ENCODE measurements around the gene CFAP69.

The CFAP69 gene

DNA sequence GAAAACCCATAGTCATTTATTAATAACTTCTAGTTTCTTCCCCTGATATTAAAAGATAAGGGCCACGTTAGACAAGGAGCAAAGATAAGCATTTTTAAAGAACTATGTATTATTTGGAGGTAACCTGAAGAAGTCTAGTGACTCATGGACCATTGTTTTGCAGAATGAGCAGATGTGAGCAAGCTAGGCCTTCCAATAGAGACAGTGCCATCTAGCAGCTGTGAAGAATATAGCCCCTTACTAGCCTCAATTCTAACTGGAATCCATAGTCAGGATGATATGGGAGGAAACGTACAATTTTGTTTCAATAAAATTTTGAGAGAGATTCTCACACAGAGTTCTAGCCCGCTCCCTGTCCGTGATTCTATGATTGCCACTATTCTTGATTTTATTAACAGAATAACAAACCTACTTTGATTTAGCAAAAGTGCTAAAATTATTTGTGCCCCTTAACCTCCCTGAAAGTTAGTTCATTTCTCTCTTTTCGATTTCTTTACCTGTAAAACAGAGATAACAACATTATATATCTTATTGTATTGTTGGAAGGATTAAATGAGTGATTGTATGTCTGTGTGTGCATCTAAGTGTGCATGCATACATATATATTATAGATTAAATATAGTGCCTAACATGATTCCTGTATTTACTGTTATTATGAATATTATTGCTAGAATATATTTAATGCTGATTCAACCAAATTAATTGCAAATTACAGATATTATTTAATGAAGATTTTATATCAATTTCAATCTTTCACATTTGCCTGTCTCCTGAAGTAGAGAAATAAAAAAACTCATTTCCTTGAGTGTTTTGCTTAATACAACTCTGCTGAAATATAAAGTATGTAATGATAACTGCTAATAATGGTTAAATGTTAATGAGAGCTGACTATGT lies 53.4 kb downstream of the CFAP69 start:
- Histone ChIP-seq H3K27me3 (ENCODE audit: control insufficient read depth in 1 of 2, insufficient read depth in 2 of 2, low read length in 2 of 2) (no peaks in the 10 kb centered on the region), H3K9ac (ENCODE audit: low read depth in 1 of 2, low read length in 2 of 2) (no peak overlapping the region), H3K27ac (ENCODE audit: low read depth, low read length) (no peak overlapping the region), H3K4me1 (ENCODE audit: control insufficient read depth in 1 of 2, insufficient read depth in 2 of 2, low read length in 2 of 2) (no peaks in the 10 kb centered on the region), H3K36me3 (ENCODE audit: control insufficient read depth in 1 of 2, insufficient read depth in 2 of 2, low read length in 2 of 2) (no peaks in the 10 kb centered on the region), H3K4me3 (ENCODE audit: low read depth in 1 of 2, low read length in 2 of 2) (no peak overlapping the region), H3K9me3 (ENCODE audit: control insufficient read depth in 1 of 2, low read length in 2 of 2) (no peaks in the 10 kb centered on the region)

DNA sequence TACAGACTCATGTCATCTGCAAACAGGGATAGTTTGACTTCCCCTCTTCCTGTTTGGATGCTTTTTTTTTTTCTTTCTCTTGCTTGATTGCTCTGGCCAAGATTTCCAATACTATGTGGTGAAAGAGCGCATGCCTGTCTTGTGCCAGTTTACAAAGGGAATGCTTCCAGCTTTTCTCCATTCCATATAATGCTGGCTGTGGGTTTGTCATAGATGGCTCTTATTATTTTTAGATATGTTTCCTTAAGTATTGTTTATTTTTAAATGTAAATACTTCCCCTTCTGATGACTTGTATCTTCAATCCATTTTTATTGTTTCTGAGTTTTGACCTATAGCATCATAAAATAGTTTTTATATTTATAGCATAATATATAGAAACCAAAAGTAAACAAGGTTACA lies 58.3 kb downstream of the CFAP69 start:
- Histone ChIP-seq H3K4me3 (ENCODE audit: low read depth in 1 of 2, low read length in 2 of 2) (no peak overlapping the region), H3K9ac (ENCODE audit: low read depth in 1 of 2, low read length in 2 of 2) (no peak overlapping the region), H3K9me3 (ENCODE audit: control insufficient read depth in 1 of 2, low read length in 2 of 2) (no peaks in the 10 kb centered on the region), H3K4me1 (ENCODE audit: control insufficient read depth in 1 of 2, insufficient read depth in 2 of 2, low read length in 2 of 2) (no peaks in the 10 kb centered on the region), H3K27me3 (ENCODE audit: control insufficient read depth in 1 of 2, insufficient read depth in 2 of 2, low read length in 2 of 2) (no peaks in the 10 kb centered on the region), H3K27ac (ENCODE audit: low read depth, low read length) (no peak overlapping the region), H3K36me3 (ENCODE audit: control insufficient read depth in 1 of 2, insufficient read depth in 2 of 2, low read length in 2 of 2) (no peaks in the 10 kb centered on the region)

DNA sequence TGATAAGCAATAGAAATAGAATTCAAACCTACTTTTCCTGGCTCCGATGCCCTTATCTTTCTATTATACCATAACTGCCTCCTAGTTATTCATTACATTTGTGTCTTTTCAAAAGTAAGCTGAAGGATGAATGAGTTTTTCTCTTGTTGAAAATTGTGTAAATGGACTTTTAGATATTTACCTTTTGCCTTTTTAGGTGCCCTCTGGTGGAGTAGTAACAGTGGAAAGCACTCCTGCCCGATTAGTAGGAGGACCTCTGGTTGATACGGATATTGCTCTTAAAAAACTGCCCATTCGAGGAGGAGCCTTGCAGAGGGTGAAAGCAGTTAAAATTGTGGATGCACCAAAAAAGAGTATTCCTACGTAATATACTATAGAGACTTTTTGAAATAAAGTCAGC lies 64.9 kb downstream of the CFAP69 start:
- no peak overlapping the region for H3K9ac ChIP-seq (ENCODE audit: low read depth in 1 of 2, low read length in 2 of 2)
- no peaks in the 10 kb centered on the region for H3K36me3 ChIP-seq (ENCODE audit: control insufficient read depth in 1 of 2, insufficient read depth in 2 of 2, low read length in 2 of 2)
- H3K4me3 ChIP-seq (ENCODE audit: low read depth in 1 of 2, low read length in 2 of 2) = no peak overlapping the region
- no peaks in the 10 kb centered on the region for H3K27me3 ChIP-seq (ENCODE audit: control insufficient read depth in 1 of 2, insufficient read depth in 2 of 2, low read length in 2 of 2)
- H3K9me3 ChIP-seq (ENCODE audit: control insufficient read depth in 1 of 2, low read length in 2 of 2) = no peaks in the 10 kb centered on the region
- no peaks in the 10 kb centered on the region for H3K4me1 ChIP-seq (ENCODE audit: control insufficient read depth in 1 of 2, insufficient read depth in 2 of 2, low read length in 2 of 2)
- no peak overlapping the region for H3K27ac ChIP-seq (ENCODE audit: low read depth, low read length)

- Histone ChIP-seq H3K36me3 (ENCODE audit: control insufficient read depth in 1 of 2, insufficient read depth in 2 of 2, low read length in 2 of 2) (no peaks in the 10 kb centered on the region), H3K4me1 (ENCODE audit: control insufficient read depth in 1 of 2, insufficient read depth in 2 of 2, low read length in 2 of 2) (no peaks in the 10 kb centered on the region)
Observed at GRCh38 chr7:90311175-90311574, 66.2 kb downstream of the CFAP69 start.

GRCh38 chr7:90312745-90313144 lies 67.8 kb downstream of the CFAP69 start:
- no peaks in the 10 kb centered on the region for H3K9me3 ChIP-seq (ENCODE audit: control insufficient read depth in 1 of 2, low read length in 2 of 2)
- no peaks in the 10 kb centered on the region for H3K36me3 ChIP-seq (ENCODE audit: control insufficient read depth in 1 of 2, insufficient read depth in 2 of 2, low read length in 2 of 2)
- no peak overlapping the region for H3K4me3 ChIP-seq (ENCODE audit: low read depth in 1 of 2, low read length in 2 of 2)
- no peaks in the 10 kb centered on the region for H3K4me1 ChIP-seq (ENCODE audit: control insufficient read depth in 1 of 2, insufficient read depth in 2 of 2, low read length in 2 of 2)
- H3K27ac ChIP-seq (ENCODE audit: low read depth, low read length) = no peak overlapping the region
- H3K27me3 ChIP-seq (ENCODE audit: control insufficient read depth in 1 of 2, insufficient read depth in 2 of 2, low read length in 2 of 2) = peaks cover 0 to 3% of the 10 kb centered on the region in 2 donors
- no peak overlapping the region for H3K9ac ChIP-seq (ENCODE audit: low read depth in 1 of 2, low read length in 2 of 2)

More at GRCh38 chr7:90311175-90311574, 66.2 kb downstream of the CFAP69 start:
- no peak overlapping the region for H3K27ac ChIP-seq (ENCODE audit: low read depth, low read length)
- H3K9me3 ChIP-seq (ENCODE audit: control insufficient read depth in 1 of 2, low read length in 2 of 2) = no peaks in the 10 kb centered on the region
- H3K27me3 ChIP-seq (ENCODE audit: control insufficient read depth in 1 of 2, insufficient read depth in 2 of 2, low read length in 2 of 2) = no peaks in the 10 kb centered on the region
- no peak overlapping the region for H3K9ac ChIP-seq (ENCODE audit: low read depth in 1 of 2, low read length in 2 of 2)
- H3K4me3 ChIP-seq (ENCODE audit: low read depth in 1 of 2, low read length in 2 of 2) = no peak overlapping the region

DNA sequence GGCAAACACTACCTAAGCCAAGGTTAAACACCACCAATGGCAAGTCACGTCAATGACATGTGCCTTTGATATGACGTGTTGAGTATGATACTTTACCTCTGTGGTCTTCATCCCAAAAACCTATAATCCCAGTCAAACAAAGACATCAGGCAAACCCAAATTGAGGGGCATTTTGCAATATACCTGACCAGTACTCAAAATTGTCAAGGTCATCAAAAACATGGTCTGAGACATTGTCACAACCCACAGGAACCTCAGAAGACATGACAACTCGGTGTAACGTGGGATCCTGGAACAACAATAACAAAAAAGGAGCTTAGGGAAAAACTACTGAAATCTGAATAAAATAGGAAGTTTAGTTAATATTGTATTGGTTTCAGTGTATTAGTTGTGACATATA lies 68.9 kb downstream of the CFAP69 start:
- Histone ChIP-seq H3K36me3 (ENCODE audit: control insufficient read depth in 1 of 2, insufficient read depth in 2 of 2, low read length in 2 of 2) (no peaks in the 10 kb centered on the region), H3K9me3 (ENCODE audit: control insufficient read depth in 1 of 2, low read length in 2 of 2) (no peaks in the 10 kb centered on the region), H3K27me3 (ENCODE audit: control insufficient read depth in 1 of 2, insufficient read depth in 2 of 2, low read length in 2 of 2) (peaks cover 0 to 6% of the 10 kb centered on the region in 2 donors), H3K4me3 (ENCODE audit: low read depth in 1 of 2, low read length in 2 of 2) (no peak overlapping the region), H3K9ac (ENCODE audit: low read depth in 1 of 2, low read length in 2 of 2) (no peak overlapping the region), H3K4me1 (ENCODE audit: control insufficient read depth in 1 of 2, insufficient read depth in 2 of 2, low read length in 2 of 2) (no peaks in the 10 kb centered on the region), H3K27ac (ENCODE audit: low read depth, low read length) (no peak overlapping the region)

DNA sequence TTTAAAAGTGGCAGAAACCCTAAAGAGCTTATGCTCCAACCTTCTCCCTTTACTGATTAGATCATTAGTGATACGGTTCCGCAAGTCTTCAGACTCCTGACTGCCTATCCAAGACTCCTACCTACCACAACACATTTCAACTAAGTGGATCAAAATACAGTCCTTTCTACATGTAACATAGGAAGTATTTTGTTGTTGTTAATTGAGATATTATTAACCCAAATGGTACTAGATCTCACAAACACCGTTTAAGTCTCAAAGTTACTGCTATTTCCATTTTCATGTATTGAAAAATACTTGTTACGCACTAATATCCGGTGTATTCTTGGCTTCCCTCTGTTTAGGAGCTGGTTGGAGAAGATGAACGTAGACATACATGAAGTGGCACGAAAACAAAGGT lies 75.0 kb downstream of the CFAP69 start:
- Histone ChIP-seq H3K4me1 (ENCODE audit: control insufficient read depth in 1 of 2, insufficient read depth in 2 of 2, low read length in 2 of 2) (no peaks in the 10 kb centered on the region), H3K9me3 (ENCODE audit: control insufficient read depth in 1 of 2, low read length in 2 of 2) (no peaks in the 10 kb centered on the region), H3K9ac (ENCODE audit: low read depth in 1 of 2, low read length in 2 of 2) (no peak overlapping the region), H3K4me3 (ENCODE audit: low read depth in 1 of 2, low read length in 2 of 2) (no peak overlapping the region), H3K27me3 (ENCODE audit: control insufficient read depth in 1 of 2, insufficient read depth in 2 of 2, low read length in 2 of 2) (peaks cover 29 to 33% of the 10 kb centered on the region in 2 donors), H3K27ac (ENCODE audit: low read depth, low read length) (no peak overlapping the region), H3K36me3 (ENCODE audit: control insufficient read depth in 1 of 2, insufficient read depth in 2 of 2, low read length in 2 of 2) (no peaks in the 10 kb centered on the region)

GRCh38 chr7:90320418-90320800 lies 75.4 kb downstream of the CFAP69 start:
- Histone ChIP-seq H3K27ac (ENCODE audit: low read depth, low read length) (no peak overlapping the region), H3K9ac (ENCODE audit: low read depth in 1 of 2, low read length in 2 of 2) (no peak overlapping the region), H3K27me3 (ENCODE audit: control insufficient read depth in 1 of 2, insufficient read depth in 2 of 2, low read length in 2 of 2) (peaks cover 29 to 33% of the 10 kb centered on the region in 2 donors), H3K36me3 (ENCODE audit: control insufficient read depth in 1 of 2, insufficient read depth in 2 of 2, low read length in 2 of 2) (no peaks in the 10 kb centered on the region), H3K4me1 (ENCODE audit: control insufficient read depth in 1 of 2, insufficient read depth in 2 of 2, low read length in 2 of 2) (no peaks in the 10 kb centered on the region), H3K9me3 (ENCODE audit: control insufficient read depth in 1 of 2, low read length in 2 of 2) (no peaks in the 10 kb centered on the region), H3K4me3 (ENCODE audit: low read depth in 1 of 2, low read length in 2 of 2) (peak overlapping the region in 1 of 2 donors; percentile 53)

GRCh38 chr7:90320801-90321494 lies 76.0 kb downstream of the CFAP69 start, which contains the start of gene FAM237B:
Gene FAM237B (minus strand): TSS chr7:90321304. CDS start chr7:90319748, 1,556 bp downstream.
- Histone ChIP-seq H3K4me3 (ENCODE audit: low read depth in 1 of 2, low read length in 2 of 2) (peak within 1 kb of the TSS; percentile 18 to 53), H3K9me3 (ENCODE audit: control insufficient read depth in 1 of 2, low read length in 2 of 2) (no peaks in the 10 kb centered on the region), H3K27ac (ENCODE audit: low read depth, low read length) (no peak within 1 kb of the TSS), H3K27me3 (ENCODE audit: control insufficient read depth in 1 of 2, insufficient read depth in 2 of 2, low read length in 2 of 2) (peaks cover 29 to 33% of the 10 kb centered on the region in 2 donors), H3K36me3 (ENCODE audit: control insufficient read depth in 1 of 2, insufficient read depth in 2 of 2, low read length in 2 of 2) (no peaks in the 10 kb centered on the region), H3K4me1 (ENCODE audit: control insufficient read depth in 1 of 2, insufficient read depth in 2 of 2, low read length in 2 of 2) (no peaks in the 10 kb centered on the region), H3K9ac (ENCODE audit: low read depth in 1 of 2, low read length in 2 of 2) (no peak within 1 kb of the TSS)

DNA sequence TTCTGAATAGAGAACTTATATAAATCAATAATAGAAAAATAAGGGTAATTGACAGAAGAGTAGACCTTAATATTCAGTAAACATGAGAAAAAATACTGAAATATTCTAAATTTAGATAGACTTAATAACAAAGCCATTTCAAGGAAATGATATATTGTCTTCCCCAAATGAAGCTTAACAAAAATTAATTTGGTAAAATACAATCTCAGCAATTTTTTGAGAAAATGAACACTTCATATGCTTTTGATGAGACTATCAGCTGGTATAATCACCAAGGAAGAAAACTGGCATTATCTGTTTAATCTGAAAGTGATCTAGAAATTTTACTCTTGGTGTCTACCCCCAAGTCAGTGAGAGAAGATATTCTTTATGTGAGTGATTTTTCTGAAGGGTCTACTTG lies 77.9 kb downstream of the CFAP69 start:
- Histone ChIP-seq H3K9ac (ENCODE audit: low read depth in 1 of 2, low read length in 2 of 2) (no peak overlapping the region), H3K36me3 (ENCODE audit: control insufficient read depth in 1 of 2, insufficient read depth in 2 of 2, low read length in 2 of 2) (no peaks in the 10 kb centered on the region), H3K9me3 (ENCODE audit: control insufficient read depth in 1 of 2, low read length in 2 of 2) (no peaks in the 10 kb centered on the region), H3K4me1 (ENCODE audit: control insufficient read depth in 1 of 2, insufficient read depth in 2 of 2, low read length in 2 of 2) (no peaks in the 10 kb centered on the region), H3K27ac (ENCODE audit: low read depth, low read length) (no peak overlapping the region), H3K4me3 (ENCODE audit: low read depth in 1 of 2, low read length in 2 of 2) (no peak overlapping the region), H3K27me3 (ENCODE audit: control insufficient read depth in 1 of 2, insufficient read depth in 2 of 2, low read length in 2 of 2) (peaks cover 29 to 30% of the 10 kb centered on the region in 2 donors)

Data from duodenal mucosa (tissue), 2 donors.